Stomach (tissue), 9 donors: Measurements from ENCODE around the gene PNPLA8. TPM values are rescaled to one million over a fixed set of nuclear protein-coding genes. Genes with fewer than 3 reads are reported as not detected.
"Not testable (repeated sequence)": the region's sequence is repeated elsewhere in the genome, so short reads cannot be mapped to it uniquely, and the experiment has no call there.

Source experiments
- DNase-seq, 2 donors: peaks; one replicate each; pipeline versions ENCODE4 v3.0.0 to v3.0.0-alpha.2; 2013 to 2019
- H3K27ac ChIP-seq, 5 donors: fragments of 200-600 bp in 4 of 5; sonication (generic) in 4 of 5; one replicate each; pipeline ENCODE4 v1.5.1; 2013 to 2019; ENCODE audit warnings: mild to moderate bottlenecking in 1 of 5, moderate library complexity in 1 of 5
- H3K27me3 ChIP-seq, 3 donors: fragments of 200-600 bp; sonication (generic); one replicate each; pipeline ENCODE4 v1.5.1; 2017 to 2019; ENCODE audit warnings: mixed run types in 1 of 3
- H3K36me3 ChIP-seq, 4 donors: fragments of 200-600 bp; sonication (generic); 1 replicate in 3 of 4; 2 replicates in 1 of 4; pipeline ENCODE4 v1.5.1; 2016 to 2019
- H3K4me1 ChIP-seq, 4 donors: fragments of 200-600 bp; sonication (generic); one replicate each; pipeline ENCODE4 v1.5.1; 2016 to 2019
- H3K4me3 ChIP-seq, 4 donors: fragments of 200-600 bp; sonication (generic) in 3 of 4; one replicate each; pipeline ENCODE4 v1.5.1; 2016 to 2019; ENCODE audit warnings: mild to moderate bottlenecking in 1 of 4
- H3K9me3 ChIP-seq, 4 donors: fragments of 200-600 bp; sonication (generic); one replicate each; pipeline ENCODE4 v1.5.1; 2016 to 2019
- EP300 ChIP-seq: sonication (generic); formaldehyde crosslinking; IDR thresholded peaks from one replicate; pipeline ENCODE4 v1.6.1; 2017; ENCODE audit warnings: antibody characterized with exemption
- POLR2A ChIP-seq, 4 donors: fragments of 450-650 bp; IDR thresholded peaks; one replicate each; pipeline ENCODE4 v1.6.1; 2016; ENCODE audit warnings: antibody characterized with exemption in 4 of 4, control low read depth in 2 of 4, mild to moderate bottlenecking in 1 of 4, moderate library complexity in 1 of 4
- POLR2AphosphoS5 ChIP-seq, 3 donors: sonication (generic); formaldehyde crosslinking; IDR thresholded peaks; one replicate each; pipeline ENCODE4 v1.6.1; 2016; ENCODE audit warnings: antibody characterized with exemption in 3 of 3
- WGBS, 5 donors: extraction: QIAGEN DNeasy Blood & Tissue Kit in 3 of 5; methylation state at CpG; one replicate each; pipeline versions ENCODE4 v1.1.5 to v1.1.7; 2013 to 2018; 5-methylcytosine and 5-hydroxymethylcytosine counted together
- intact Hi-C: fragments of 100-400 bp; cut with DNase I; formaldehyde crosslinking; loops from one replicate; pipeline ENCODE4 v1.15.1; 2023; ENCODE audit warnings: low total_unique reads
- polyA plus RNA-seq, 3 donors: library from polyadenylated mRNA; stranded (reverse); fragments of 200-250 nt; gene quantifications; one replicate each; pipeline ENCODE4 v1.2.3, GENCODE V29; 2013
- total RNA-seq, 5 donors: library from RNA; depleted of rRNA; stranded (reverse); fragments of >200 nt; gene quantifications; one replicate each; pipeline versions ENCODE4 v1.1.0 to v1.2.3, GENCODE V29; 2014 to 2016
- TF ChIP-seq, protein P1 (sequence below), 7 experiments: fragments of 450-650 bp in 4 of 7; fragments of 200-600 bp in 3 of 7; sonication (generic) in 3 of 7; IDR thresholded peaks; one replicate each; pipeline ENCODE4 v1.5.1; 2016 to 2019; ENCODE audit warnings: antibody characterized with exemption in 7 of 7, control low read depth in 2 of 7, mild to moderate bottlenecking in 1 of 7
- donor health status: healthy with polysubstance abuse.
- donor health status: Bipolar disorder and iron deficiency.
- donor health status: healthy.

PNPLA8 gene
- total and polyA plus RNA-seq, 8 donors: 0.87 to 43.5 (median 16.7) TPM

DNA sequence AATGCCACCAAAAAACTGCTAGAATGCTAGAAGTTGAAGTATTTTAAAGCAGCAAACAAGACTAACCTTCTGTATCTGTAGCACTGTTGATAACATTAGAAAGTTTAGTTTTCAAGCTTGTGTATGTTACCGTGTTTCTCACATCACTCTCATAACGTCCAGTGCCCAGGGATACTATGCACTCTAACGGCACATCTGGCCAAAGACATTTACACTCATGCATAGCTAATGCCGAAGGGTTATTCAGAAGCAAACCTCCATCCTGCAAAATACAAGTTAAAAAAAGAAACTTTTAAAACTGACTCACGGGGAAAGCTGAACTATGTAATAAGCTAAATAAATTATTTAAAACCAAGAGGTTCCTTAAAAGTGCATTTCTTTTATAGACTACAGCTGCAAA, 46.8 kb downstream of the PNPLA8 start:
- Histone ChIP-seq H3K4me1 (no peaks in the 10 kb centered on the region), H3K9me3 (no peaks in the 10 kb centered on the region), H3K27me3 (no peaks in the 10 kb centered on the region), H3K36me3 (peaks cover 19 to 77% (median 73%) of the 10 kb centered on the region in 4 donors), H3K4me3 (no peak overlapping the region), H3K27ac (no peak overlapping the region)
- TF ChIP-seq EP300 (no peak), POLR2AphosphoS5 (IDR thresholded peaks at IDR 0.05) (no peak), POLR2A (IDR thresholded peaks at IDR 0.05) (no peak)
- TF ChIP-seq, protein P1, sequence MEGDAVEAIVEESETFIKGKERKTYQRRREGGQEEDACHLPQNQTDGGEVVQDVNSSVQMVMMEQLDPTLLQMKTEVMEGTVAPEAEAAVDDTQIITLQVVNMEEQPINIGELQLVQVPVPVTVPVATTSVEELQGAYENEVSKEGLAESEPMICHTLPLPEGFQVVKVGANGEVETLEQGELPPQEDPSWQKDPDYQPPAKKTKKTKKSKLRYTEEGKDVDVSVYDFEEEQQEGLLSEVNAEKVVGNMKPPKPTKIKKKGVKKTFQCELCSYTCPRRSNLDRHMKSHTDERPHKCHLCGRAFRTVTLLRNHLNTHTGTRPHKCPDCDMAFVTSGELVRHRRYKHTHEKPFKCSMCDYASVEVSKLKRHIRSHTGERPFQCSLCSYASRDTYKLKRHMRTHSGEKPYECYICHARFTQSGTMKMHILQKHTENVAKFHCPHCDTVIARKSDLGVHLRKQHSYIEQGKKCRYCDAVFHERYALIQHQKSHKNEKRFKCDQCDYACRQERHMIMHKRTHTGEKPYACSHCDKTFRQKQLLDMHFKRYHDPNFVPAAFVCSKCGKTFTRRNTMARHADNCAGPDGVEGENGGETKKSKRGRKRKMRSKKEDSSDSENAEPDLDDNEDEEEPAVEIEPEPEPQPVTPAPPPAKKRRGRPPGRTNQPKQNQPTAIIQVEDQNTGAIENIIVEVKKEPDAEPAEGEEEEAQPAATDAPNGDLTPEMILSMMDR (IDR thresholded peaks at IDR 0.05): no peak
- DNase-seq: no peak
- intact Hi-C loops: no loop called here
- WGBS, 5 donors: 88 to 97% (median 94%) methylated on average over 5 of the region's 5 CpGs

DNA sequence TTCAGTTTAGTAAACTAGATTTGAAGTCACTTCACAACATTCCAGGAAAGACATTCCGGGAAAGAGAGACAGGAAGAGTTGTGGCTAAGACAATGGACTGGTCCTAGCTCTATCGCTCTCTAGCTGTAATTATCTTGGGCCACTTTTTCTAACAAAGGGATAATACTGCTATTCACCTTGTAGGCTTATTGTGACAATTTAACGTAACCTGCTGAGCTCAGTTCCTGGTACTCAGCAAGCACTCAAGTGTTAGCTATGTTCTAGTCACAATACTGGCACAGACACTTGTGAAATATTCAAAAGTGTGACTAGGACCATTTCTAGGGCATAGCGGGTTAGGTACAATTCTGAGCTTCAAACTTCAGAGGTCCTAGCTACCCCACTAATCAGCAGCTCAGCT, 57.7 kb downstream of the PNPLA8 start:
- intact Hi-C loops: no loop called here
- TF ChIP-seq EP300: no peak
- no peak for DNase-seq
- Histone ChIP-seq H3K9me3 (no peaks in the 10 kb centered on the region), H3K4me3 (no peak overlapping the region), H3K27ac (no peak overlapping the region), H3K36me3 (peaks cover 0 to 14% (median 9%) of the 10 kb centered on the region in 4 donors), H3K27me3 (no peaks in the 10 kb centered on the region), H3K4me1 (no peaks in the 10 kb centered on the region)
- 60 to 68% (median 61%) methylated on average over 4 of the region's 4 CpGs for WGBS, 5 donors

DNA sequence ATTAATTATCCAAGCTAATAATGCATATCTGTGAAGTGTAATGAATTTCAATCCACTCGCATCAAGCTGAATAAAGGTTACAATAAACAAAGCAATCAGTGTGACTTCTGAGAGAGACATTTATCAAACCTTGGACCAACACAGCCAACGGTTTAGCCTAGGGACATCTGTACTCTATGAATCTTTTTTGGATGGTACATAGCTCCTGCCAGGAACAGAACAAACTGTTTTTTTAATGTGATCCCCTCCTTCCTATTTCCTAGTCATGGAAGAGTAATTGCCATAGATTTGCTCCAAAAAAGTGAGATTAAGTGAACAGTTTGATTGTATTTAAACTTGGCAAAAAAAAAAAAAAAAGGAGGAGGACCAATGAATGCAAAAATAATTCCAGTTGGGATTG, 58.5 kb downstream of the PNPLA8 start:
- peaks cover 0 to 11% (median 8%) of the 10 kb centered on the region in 4 donors for H3K36me3 ChIP-seq

DNA sequence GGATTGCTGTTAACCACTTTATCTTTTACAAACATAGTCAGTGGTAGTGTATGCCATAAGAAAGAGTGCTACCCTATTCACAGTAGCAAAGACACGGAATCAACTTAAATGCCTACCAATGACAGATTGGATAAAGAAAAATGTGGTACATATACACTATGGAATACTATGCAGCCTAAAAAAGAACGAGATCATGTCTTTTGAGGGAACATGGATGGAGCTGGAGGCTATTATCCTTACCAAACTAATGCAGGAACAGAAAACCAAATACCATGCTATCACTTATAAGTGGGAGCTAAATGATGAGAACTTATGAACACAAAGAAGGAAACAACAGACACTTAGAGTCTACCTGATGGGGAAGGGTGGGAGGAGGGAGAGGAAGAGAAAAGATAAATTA, 59.6 kb downstream of the PNPLA8 start:
- DNase-seq, H3K36me3 ChIP-seq, H3K4me3 ChIP-seq, intact Hi-C loops, H3K27ac ChIP-seq, H3K27me3 ChIP-seq, H3K9me3 ChIP-seq, H3K4me1 ChIP-seq: not testable (repeated sequence)
- 66 to 92% (median 91%) methylated on average over 2 of the region's 2 CpGs for WGBS, 5 donors

More for the DNA sequence above, 58.5 kb downstream of the PNPLA8 start:
- Histone ChIP-seq H3K4me3 (no peak overlapping the region), H3K9me3 (no peaks in the 10 kb centered on the region), H3K4me1 (no peaks in the 10 kb centered on the region), H3K27me3 (no peaks in the 10 kb centered on the region), H3K27ac (no peak overlapping the region)
- intact Hi-C loops: no loop called here
- DNase-seq: no peak
- TF ChIP-seq, protein P1 (IDR thresholded peaks at IDR 0.05): no peak
- no peak for TF ChIP-seq POLR2AphosphoS5 (IDR thresholded peaks at IDR 0.05)
- TF ChIP-seq POLR2A (IDR thresholded peaks at IDR 0.05): no peak
- TF ChIP-seq EP300: no peak
- 26 to 46% (median 34%) methylated on average over 2 of the region's 2 CpGs for WGBS, 5 donors

DNA sequence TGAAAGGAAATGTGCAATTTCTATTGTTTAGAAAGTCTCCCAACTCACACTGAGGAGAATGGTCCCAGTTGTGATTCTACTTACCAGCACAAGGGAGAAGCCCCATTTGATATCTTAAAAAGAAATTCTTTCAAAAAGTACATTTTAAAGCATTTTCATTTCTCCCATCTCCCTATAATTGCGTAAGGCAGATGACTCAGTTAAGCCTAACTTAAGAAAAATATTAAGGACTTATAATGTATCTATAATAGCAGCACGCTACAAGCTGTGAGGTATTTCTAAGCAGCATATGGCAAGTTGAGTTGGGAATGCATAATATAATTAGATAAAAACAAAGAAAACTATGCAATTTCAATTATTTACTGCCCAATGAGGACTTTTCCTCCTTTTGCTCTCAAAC, 61.2 kb downstream of the PNPLA8 start:
- H3K27me3 ChIP-seq: no peaks in the 10 kb centered on the region
- 89 to 99% (median 94%) methylated on average over 2 of the region's 2 CpGs for WGBS, 5 donors
- TF ChIP-seq POLR2A (IDR thresholded peaks at IDR 0.05): no peak
- TF ChIP-seq POLR2AphosphoS5 (IDR thresholded peaks at IDR 0.05): no peak
- TF ChIP-seq EP300: no peak
- TF ChIP-seq, protein P1 (IDR thresholded peaks at IDR 0.05): no peak

More for the DNA sequence above, 61.2 kb downstream of the PNPLA8 start:
- H3K9me3 ChIP-seq: no peaks in the 10 kb centered on the region
- H3K27ac ChIP-seq: no peak overlapping the region
- no peak overlapping the region for H3K4me3 ChIP-seq
- DNase-seq: no peak
- no peaks in the 10 kb centered on the region for H3K36me3 ChIP-seq
- intact Hi-C loops: no loop called here
- no peaks in the 10 kb centered on the region for H3K4me1 ChIP-seq
